22Rv1 (cell line): ENCODE results near the gene PMEPA1.

Experiments used
- CTCF ChIP-seq: fragments of 450-650 bp; IDR thresholded peaks from 2 replicates; pipeline ENCODE4 v1.5.1; 2017; ENCODE audit warnings: mild to moderate bottlenecking
- ZFX ChIP-seq: fragments of 450-650 bp; IDR thresholded peaks from 2 replicates; pipeline ENCODE4 v1.6.1; 2017; ENCODE audit warnings: antibody characterized with exemption, borderline replicate concordance

GRCh38 chr20:57702091-57702490, 7.7 kb downstream of the PMEPA1 start:
- TF ChIP-seq CTCF (no peak), ZFX (no peak)
